ENCODE results near the gene NYNRIN. TPM values are rescaled to one million over a fixed set of nuclear protein-coding genes. Genes with fewer than 3 reads are reported as not detected.
A peak's percentile ranks its signal among the peaks of the same experiment; 100 is the strongest.

NYNRIN gene
- total and polyA plus RNA-seq, 2 donors (not counting 3 experiments of a cell fraction or from before 2014, with no cell fraction given): 37.2 to 42.8 TPM

GRCh38 chr14:24372701-24373416 is 25.9 kb upstream of the NYNRIN start:
- H3K4me1 ChIP-seq (ENCODE audit: control insufficient read depth, extremely low read depth, insufficient read depth, low read length): peaks cover 5% of the 10 kb centered on the region
- H3K9ac ChIP-seq (replicated peaks; ENCODE audit: extremely low read depth, insufficient read depth, low read length): no peak overlapping the region
- H4K20me1 ChIP-seq (replicated peaks; ENCODE audit: control insufficient read depth, extremely low read depth, insufficient read depth, low read length): no peaks in the 10 kb centered on the region
- BruUV-seq (replicated peaks): no TSS peak
- H3K4me2 ChIP-seq (ENCODE audit: insufficient read depth, low read length): no peak overlapping the region
- no peak overlapping the region for H3K4me3 ChIP-seq (replicated peaks in 1 of 3; ENCODE audit: insufficient read depth in 1 of 3, low read depth in 1 of 3, low read length in 3 of 3)
- intact Hi-C loops (cut with micrococcal nuclease): no loop called here
- no peak overlapping the region for H3K27ac ChIP-seq (ENCODE audit: insufficient read depth, low read depth, low read length)
- H3K9me1 ChIP-seq (replicated peaks; ENCODE audit: control insufficient read depth, extremely low read depth, insufficient read depth, low read length): no peaks in the 10 kb centered on the region
- TF ChIP-seq POLR2AphosphoS5 (IDR thresholded peaks at IDR 0.05; ENCODE audit: insufficient read depth, low read depth, low read length) (no peak), MAX (IDR thresholded peaks at IDR 0.05; ENCODE audit: insufficient read depth, insufficient read length) (no peak), GATA2 (IDR thresholded peaks at IDR 0.05; ENCODE audit: insufficient read depth, insufficient read length, low read depth, low read length) (no peak), MYC (IDR thresholded peaks at IDR 0.05; ENCODE audit: low read depth, low read length) (no peak), EZH2 (IDR thresholded peaks at IDR 0.05; ENCODE audit: borderline replicate concordance, low read depth, low read length, severe bottlenecking) (no peak), CTCF (IDR thresholded peaks at IDR 0.05; ENCODE audit: extremely low read depth in 1 of 2, insufficient read depth in 1 of 2, low read depth in 1 of 2, low read length in 2 of 2) (no peak), FOS (IDR thresholded peaks at IDR 0.05; ENCODE audit: borderline replicate concordance, insufficient read depth, low read length) (no peak), POLR2A (IDR thresholded peaks at IDR 0.05; ENCODE audit: low read depth, low read length) (no peak), JUN (IDR thresholded peaks at IDR 0.05; ENCODE audit: borderline replicate concordance, insufficient read depth, insufficient read length, low read depth) (no peak)
- no peak overlapping the region for H2AFZ ChIP-seq (ENCODE audit: low read depth, low read length)
- ChIA-PET CTCF (interaction anchor here (0.8 to 5.5 kb wide), 5 partner anchors 8 to 59 kb away, joined by 3 to 44 read pairs (median 3); no protein-coding TSS in a partner anchor), POLR2A (no interaction called here)
- peak; percentile 26 for FAIRE-seq
- no peaks in the 10 kb centered on the region for H3K9me3 ChIP-seq (replicated peaks; ENCODE audit: control insufficient read depth, insufficient read depth, low read length)
- peaks cover 14 to 52% of the 10 kb centered on the region in 2 experiments for H3K36me3 ChIP-seq (ENCODE audit: control insufficient read depth in 2 of 2, extremely low read depth in 1 of 2, insufficient read depth in 2 of 2, low read length in 2 of 2)
- dilution Hi-C loops (cut with MboI; ENCODE audit: extremely low pct_ligation_motif_present, low sequenced_read_pairs): no loop called here
- no peak for DNase-seq (ENCODE audit: low read depth, low spot score)
- H3K27me3 ChIP-seq (ENCODE audit: control insufficient read depth in 2 of 2, insufficient read depth in 2 of 2, low read length in 2 of 2): no peaks in the 10 kb centered on the region
- peaks cover 10% of the 10 kb centered on the region for H3K79me2 ChIP-seq (ENCODE audit: control insufficient read depth, insufficient read depth, low read length)

Measured in endothelial cell of umbilical vein (primary cell).